Memory B cell (primary cell): ENCODE results near the gene OBSCN.

Experiments
- ATAC-seq: fragments of 150-1000 bp; cut with Tn5 transposase; 2 replicates; pipeline ENCODE4 v1.10.0; 2021; ENCODE audit warnings: low read depth, mild to moderate bottlenecking, moderate library complexity
- DNase-seq, 2 donors: peaks; one replicate each; pipeline ENCODE4 v3.0.0; 2022; ENCODE audit warnings: low spot score in 2 of 2
- H3K27ac Mint-ChIP-seq: one replicate; pipeline ENCODE4 v1.8.0; 2022; ENCODE audit warnings: mild to moderate bottlenecking, moderate library complexity, mixed read lengths
- H3K27me3 Mint-ChIP-seq: one replicate; pipeline ENCODE4 v1.8.0; 2022; ENCODE audit warnings: mixed read lengths
- H3K36me3 Mint-ChIP-seq: one replicate; pipeline ENCODE4 v1.8.0; 2022; ENCODE audit warnings: mild to moderate bottlenecking, mixed read lengths
- H3K4me1 Mint-ChIP-seq: one replicate; pipeline ENCODE4 v1.8.0; 2022; ENCODE audit warnings: mixed read lengths
- H3K4me3 Mint-ChIP-seq: one replicate; pipeline ENCODE4 v1.8.0; 2022; ENCODE audit warnings: mild to moderate bottlenecking, moderate library complexity, mixed read lengths
- H3K9me3 Mint-ChIP-seq: one replicate; pipeline ENCODE4 v1.8.0; 2022; ENCODE audit warnings: mixed read lengths

OBSCN gene

GRCh38 chr1:228358039-228358763 lies 150.4 kb downstream of the OBSCN start:
- H3K36me3 Mint-ChIP-seq: no peaks in the 10 kb centered on the region
- H3K27ac Mint-ChIP-seq: no peak overlapping the region
- ATAC-seq: no peak

GRCh38 chr1:228358764-228359612 lies 151.1 kb downstream of the OBSCN start:
- Mint-ChIP-seq H3K4me1 (no peaks in the 10 kb centered on the region), H3K27me3 (peaks cover 2% of the 10 kb centered on the region), H3K9me3 (no peaks in the 10 kb centered on the region), H3K4me3 (no peak overlapping the region), H3K36me3 (no peaks in the 10 kb centered on the region), H3K27ac (no peak overlapping the region)
- ATAC-seq (no peak), DNase-seq (no peak)

More at GRCh38 chr1:228358039-228358763, 150.4 kb downstream of the OBSCN start:
- H3K4me3 Mint-ChIP-seq: no peak overlapping the region
- H3K9me3 Mint-ChIP-seq: no peaks in the 10 kb centered on the region
- no peaks in the 10 kb centered on the region for H3K4me1 Mint-ChIP-seq
- no peak for DNase-seq
- no peaks in the 10 kb centered on the region for H3K27me3 Mint-ChIP-seq

GRCh38 chr1:228359613-228360532 lies 152.0 kb downstream of the OBSCN start:
- H3K4me3 Mint-ChIP-seq: no peak overlapping the region
- no peaks in the 10 kb centered on the region for H3K36me3 Mint-ChIP-seq
- no peak overlapping the region for H3K27ac Mint-ChIP-seq
- no peaks in the 10 kb centered on the region for H3K4me1 Mint-ChIP-seq
- peaks cover 2% of the 10 kb centered on the region for H3K27me3 Mint-ChIP-seq
- H3K9me3 Mint-ChIP-seq: no peaks in the 10 kb centered on the region
- no peak for ATAC-seq
- no peak for DNase-seq

GRCh38 chr1:228360533-228361313 lies 152.9 kb downstream of the OBSCN start:
- DNase-seq: no peak
- Mint-ChIP-seq H3K27ac (no peak overlapping the region), H3K9me3 (no peaks in the 10 kb centered on the region), H3K36me3 (no peaks in the 10 kb centered on the region), H3K27me3 (peaks cover 2% of the 10 kb centered on the region), H3K4me3 (no peak overlapping the region), H3K4me1 (no peaks in the 10 kb centered on the region)
- no peak for ATAC-seq

- Mint-ChIP-seq H3K9me3 (no peaks in the 10 kb centered on the region), H3K27ac (no peak overlapping the region), H3K27me3 (peaks cover 2% of the 10 kb centered on the region), H3K36me3 (no peaks in the 10 kb centered on the region), H3K4me3 (no peak overlapping the region), H3K4me1 (no peaks in the 10 kb centered on the region)
- ATAC-seq (no peak), DNase-seq (no peak)
Measured at GRCh38 chr1:228361314-228362140, 153.7 kb downstream of the OBSCN start.

GRCh38 chr1:228362141-228362883 lies 154.5 kb downstream of the OBSCN start:
- no peak overlapping the region for H3K4me3 Mint-ChIP-seq
- DNase-seq: no peak
- H3K27ac Mint-ChIP-seq: no peak overlapping the region
- H3K27me3 Mint-ChIP-seq: peaks cover 2% of the 10 kb centered on the region
- no peaks in the 10 kb centered on the region for H3K36me3 Mint-ChIP-seq
- no peaks in the 10 kb centered on the region for H3K9me3 Mint-ChIP-seq
- no peaks in the 10 kb centered on the region for H3K4me1 Mint-ChIP-seq
- ATAC-seq: no peak

GRCh38 chr1:228362884-228363450 lies 155.1 kb downstream of the OBSCN start:
- Mint-ChIP-seq H3K27ac (no peak overlapping the region), H3K4me1 (no peaks in the 10 kb centered on the region), H3K27me3 (peaks cover 2% of the 10 kb centered on the region), H3K4me3 (no peak overlapping the region), H3K36me3 (no peaks in the 10 kb centered on the region), H3K9me3 (no peaks in the 10 kb centered on the region)
- no peak for ATAC-seq
- DNase-seq: no peak

GRCh38 chr1:228363686-228364067 lies 155.8 kb downstream of the OBSCN start:
- H3K36me3 Mint-ChIP-seq: no peaks in the 10 kb centered on the region

GRCh38 chr1:228364068-228364705 lies 156.3 kb downstream of the OBSCN start:
- Mint-ChIP-seq H3K27ac (no peak overlapping the region), H3K4me1 (no peaks in the 10 kb centered on the region), H3K9me3 (no peaks in the 10 kb centered on the region), H3K36me3 (no peaks in the 10 kb centered on the region), H3K4me3 (no peak overlapping the region), H3K27me3 (peaks cover 2% of the 10 kb centered on the region)
- DNase-seq: no peak
- ATAC-seq: no peak

More at GRCh38 chr1:228363686-228364067, 155.8 kb downstream of the OBSCN start:
- DNase-seq (no peak), ATAC-seq (no peak)
- no peaks in the 10 kb centered on the region for H3K4me1 Mint-ChIP-seq
- H3K4me3 Mint-ChIP-seq: no peak overlapping the region
- H3K27me3 Mint-ChIP-seq: peaks cover 2% of the 10 kb centered on the region
- H3K27ac Mint-ChIP-seq: no peak overlapping the region
- H3K9me3 Mint-ChIP-seq: no peaks in the 10 kb centered on the region

GRCh38 chr1:228364706-228365213 lies 156.9 kb downstream of the OBSCN start:
- Mint-ChIP-seq H3K27ac (no peak overlapping the region), H3K4me1 (no peaks in the 10 kb centered on the region)

GRCh38 chr1:228365271-228366061 lies 157.6 kb downstream of the OBSCN start:
- ATAC-seq: no peak
- Mint-ChIP-seq H3K27me3 (peaks cover 2% of the 10 kb centered on the region), H3K4me1 (no peaks in the 10 kb centered on the region), H3K4me3 (no peak overlapping the region), H3K27ac (no peak overlapping the region), H3K9me3 (no peaks in the 10 kb centered on the region), H3K36me3 (no peaks in the 10 kb centered on the region)
- no peak for DNase-seq

More at GRCh38 chr1:228364706-228365213, 156.9 kb downstream of the OBSCN start:
- H3K9me3 Mint-ChIP-seq: no peaks in the 10 kb centered on the region
- no peaks in the 10 kb centered on the region for H3K36me3 Mint-ChIP-seq
- peaks cover 2% of the 10 kb centered on the region for H3K27me3 Mint-ChIP-seq
- ATAC-seq (no peak), DNase-seq (no peak)
- H3K4me3 Mint-ChIP-seq: no peak overlapping the region
